Stimulated activated CD8-positive, alpha-beta memory T cell treated with anti-CD3 and anti-CD28 coated beads, Interleukin-15, amount 100 ng/mL, for 1 hour (primary cell): ENCODE measurements around the gene S100B.

Source experiments
- DNase-seq: peaks from one replicate; pipeline ENCODE4 v3.0.0-alpha.2; 2020; ENCODE audit warnings: low read depth

S100B gene

DNA sequence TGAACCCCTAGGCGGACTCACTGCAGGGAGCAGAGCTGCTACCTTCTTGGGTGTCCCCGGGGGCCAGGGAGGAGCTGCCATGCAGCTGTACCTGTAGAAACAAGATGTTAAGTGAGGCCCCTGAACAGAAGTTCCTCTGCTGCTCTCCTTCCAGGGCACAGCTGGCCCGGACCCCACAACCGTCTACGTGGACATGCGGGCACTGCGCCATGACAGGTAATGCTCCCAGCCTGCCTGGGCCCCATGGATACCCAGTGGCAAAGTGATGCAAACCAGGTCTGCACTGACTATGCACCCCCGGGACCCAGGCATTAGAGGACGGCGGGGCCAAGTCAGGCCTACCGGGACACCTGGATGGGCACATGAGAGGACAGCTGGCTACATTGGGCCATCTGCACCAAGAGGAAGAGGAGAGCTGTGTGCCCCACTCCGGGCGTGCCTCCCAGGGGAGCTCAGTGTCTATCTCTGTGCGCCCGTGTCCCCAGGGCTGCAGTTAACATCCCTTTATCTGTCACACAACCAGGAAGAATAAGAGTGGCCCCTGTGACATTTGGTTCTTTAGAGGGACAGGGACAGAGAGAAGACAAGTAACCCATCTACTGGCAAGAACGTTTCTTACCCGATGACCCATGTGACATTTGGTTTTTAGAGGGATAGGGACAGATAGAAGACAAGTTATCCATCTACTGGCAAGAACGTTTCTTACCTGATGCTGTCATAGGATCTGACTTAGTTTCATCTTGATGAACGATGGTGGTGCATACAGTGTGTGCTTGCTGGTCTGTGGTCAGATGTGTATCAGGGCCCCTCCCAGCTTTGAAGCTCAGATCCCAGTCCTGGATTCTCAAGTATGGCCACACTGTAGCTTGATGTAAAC is 44.1 kb downstream of the S100B start:
- DNase-seq, result no peak

DNA sequence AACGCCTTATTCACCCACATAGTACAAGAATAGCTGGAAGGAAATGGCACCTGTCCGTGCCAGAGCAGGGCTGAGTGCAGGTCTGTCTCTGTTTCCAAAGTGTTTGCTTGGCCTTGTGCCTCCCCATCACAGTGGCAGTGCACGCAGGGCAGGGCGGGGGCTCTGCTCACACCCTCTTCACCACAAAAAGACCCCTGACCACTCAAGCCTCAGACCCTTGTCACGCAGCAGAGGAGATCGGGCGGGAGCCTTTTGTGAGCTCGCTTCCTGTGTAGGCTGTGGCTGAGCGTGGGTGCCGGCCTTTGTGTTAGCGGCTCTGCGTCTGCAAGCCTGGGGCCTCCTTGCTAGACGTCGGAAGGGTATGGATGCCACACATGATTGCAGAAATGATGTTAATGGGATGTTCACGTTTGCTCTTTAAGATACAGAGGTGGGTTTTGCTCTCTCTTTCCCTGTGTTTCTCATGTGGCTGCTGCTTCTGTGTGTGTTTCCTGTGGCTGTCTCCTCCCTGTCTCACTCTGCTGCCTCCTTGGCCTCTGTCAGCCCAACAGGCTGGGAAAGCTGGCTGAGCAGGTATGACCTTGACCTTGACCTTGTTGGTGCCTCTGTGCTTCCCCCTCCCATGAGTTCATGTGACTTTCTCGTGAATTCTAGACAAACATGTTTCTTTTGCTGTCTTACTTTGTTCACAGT is 45.4 kb downstream of the S100B start:
- DNase-seq, result no peak

DNA sequence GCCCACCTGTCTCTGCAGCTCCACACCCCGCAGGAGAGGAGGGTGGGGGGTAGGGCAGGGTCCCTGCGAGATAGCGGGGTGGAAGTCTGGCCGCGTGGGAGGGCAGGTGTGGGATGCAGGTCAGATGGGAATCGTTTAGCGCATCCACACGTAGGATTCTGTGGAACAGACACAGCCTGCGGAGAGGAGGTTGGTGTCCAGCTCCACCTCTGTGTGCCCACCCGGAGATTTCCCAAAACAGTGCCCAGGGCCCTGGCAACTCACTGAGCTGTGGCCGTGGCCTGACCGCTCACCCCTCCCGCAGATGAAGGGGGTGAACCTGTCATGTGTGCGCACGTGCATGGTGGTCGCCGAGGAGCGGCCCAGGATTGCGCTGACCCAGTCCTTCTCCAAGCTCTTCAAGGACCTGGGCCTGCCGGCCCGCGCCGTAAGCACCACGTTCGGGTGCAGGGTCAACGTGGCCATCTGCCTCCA is 46.9 kb downstream of the S100B start:
- no peak for DNase-seq

DNA sequence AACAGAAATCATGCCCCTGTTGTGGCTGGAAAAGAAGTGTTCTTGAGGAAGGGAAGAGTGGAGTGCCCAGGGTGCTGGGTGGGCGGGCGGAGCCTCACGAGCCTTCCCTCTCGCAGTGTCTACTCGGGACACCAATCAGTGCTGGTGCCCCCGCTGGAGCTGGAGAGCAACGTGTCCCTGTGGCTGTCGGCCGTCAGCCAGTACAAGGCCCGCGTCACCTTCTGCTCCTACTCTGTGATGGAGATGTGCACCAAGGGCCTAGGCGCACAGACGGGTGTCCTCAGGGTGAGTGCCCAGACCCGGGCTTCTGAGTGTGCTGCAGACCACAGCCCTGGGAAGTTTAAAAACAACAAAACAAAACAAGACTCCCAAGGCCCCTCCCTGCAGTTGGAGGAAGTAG is 47.4 kb downstream of the S100B start:
- no peak for DNase-seq

DNA sequence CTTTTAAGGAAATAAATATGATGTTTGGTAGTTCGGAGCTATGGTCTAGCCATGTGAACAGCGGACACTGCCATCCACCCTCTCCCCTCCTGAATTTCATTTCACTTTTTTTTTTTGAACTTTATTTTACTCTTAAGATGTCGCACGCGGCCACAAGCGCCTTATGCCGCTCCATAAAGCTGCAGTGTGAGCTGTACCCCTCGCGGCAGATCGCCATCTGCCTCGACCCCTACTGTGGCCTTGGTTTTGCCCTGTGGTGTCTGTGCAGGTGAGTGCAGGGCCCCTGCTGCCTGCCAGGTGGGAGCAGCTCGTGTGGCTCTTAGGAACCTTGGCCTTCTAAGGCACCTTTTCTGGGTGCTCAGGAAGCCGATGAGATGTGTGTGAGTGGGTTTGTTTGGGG is 48.1 kb downstream of the S100B start:
- DNase-seq, result no peak

DNA sequence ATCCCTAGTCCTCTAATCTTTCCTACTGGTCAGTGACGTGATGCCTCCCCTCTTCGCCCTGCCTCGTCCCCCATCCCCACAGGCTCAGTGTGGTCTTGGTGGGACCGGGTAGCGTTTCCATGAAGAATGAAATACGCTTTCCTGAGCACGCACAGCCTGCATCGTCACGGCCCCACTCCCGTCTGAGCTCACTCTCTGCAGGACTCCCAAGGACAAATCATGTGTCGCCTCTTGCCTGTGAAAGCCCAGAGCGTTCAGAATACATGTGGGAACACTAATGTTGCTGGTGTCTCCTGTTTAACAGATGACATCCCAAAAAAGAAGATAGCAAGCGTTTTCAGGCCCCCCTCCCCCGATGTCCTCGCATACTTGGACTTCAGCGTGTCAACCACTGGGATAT is 49.2 kb downstream of the S100B start:
- no peak for DNase-seq

DNA sequence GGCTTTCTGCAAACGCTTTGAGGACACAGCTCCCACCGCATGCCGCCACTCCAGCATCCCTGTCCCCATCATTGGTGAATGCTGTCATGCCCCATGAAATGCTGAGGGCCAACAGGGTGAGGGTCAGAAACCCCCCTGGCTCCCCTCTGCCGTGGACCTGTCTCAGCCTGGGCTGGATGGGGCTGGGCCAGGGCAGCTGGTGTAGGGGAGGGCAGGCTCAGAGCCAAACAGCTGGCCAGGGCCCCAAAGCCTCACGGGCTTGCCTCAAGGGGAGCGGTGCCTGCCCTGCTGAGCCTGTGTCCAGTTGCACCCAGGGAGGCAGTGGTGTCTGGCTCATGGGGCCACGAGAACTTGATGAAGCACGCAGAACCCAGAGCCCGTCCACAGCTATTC is 49.7 kb downstream of the S100B start:
- no peak for DNase-seq

DNA sequence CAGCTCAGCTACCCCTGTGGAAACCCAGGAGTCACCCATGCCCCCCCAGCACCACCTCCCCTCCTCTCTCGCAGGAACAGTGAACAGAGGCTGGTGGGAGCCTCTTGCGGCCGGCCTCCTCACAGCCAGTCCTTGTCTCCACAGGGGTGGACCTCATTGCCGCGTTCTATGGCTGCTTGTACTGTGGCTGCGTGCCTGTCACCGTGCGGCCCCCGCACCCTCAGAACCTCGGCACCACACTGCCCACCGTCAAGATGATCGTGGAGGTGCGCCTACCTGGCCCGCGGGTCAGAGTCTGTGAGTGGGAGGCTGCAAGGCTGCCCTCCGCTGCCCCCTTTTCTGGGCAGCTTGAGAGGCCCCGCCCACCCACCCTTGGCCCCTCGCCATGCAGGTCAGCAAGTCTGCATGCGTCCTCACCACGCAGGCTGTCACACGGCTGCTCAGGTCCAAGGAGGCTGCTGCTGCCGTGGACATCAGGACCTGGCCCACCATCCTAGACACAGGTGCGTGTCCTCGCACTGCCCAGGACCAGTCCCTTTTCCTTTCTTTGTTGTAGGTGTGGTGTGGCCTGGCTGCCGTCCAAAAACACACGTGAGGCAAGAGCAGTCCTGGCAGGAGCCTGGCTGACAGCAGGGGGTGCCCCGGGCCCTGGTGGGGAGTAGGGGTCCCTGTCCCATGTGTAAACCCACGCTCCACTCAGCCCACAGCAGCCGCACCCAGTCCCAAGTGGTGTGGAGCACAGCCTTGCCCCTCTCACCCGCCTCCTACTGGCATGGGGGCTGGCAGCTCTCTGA is 50.3 kb downstream of the S100B start:
- no peak for DNase-seq

DNA sequence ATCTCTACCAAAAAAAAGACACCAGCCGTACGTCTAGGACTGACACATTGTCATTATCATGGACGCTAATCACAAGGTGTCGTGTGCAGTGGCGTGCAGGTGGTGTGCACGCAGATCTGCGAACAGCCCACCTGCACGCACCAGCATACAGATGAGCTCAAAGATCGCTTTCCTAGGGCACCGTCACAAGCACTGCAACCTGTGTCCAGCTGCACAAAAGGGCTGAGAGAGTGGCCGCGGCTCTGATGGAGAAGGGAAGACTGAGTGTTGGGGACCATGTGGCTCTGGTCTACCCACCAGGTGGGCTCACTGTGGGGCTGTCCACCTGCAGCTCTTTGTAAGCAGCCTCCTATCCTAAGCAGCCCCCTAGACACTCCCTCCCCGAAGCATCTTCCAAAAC is 50.9 kb downstream of the S100B start:
- no peak for DNase-seq

DNA sequence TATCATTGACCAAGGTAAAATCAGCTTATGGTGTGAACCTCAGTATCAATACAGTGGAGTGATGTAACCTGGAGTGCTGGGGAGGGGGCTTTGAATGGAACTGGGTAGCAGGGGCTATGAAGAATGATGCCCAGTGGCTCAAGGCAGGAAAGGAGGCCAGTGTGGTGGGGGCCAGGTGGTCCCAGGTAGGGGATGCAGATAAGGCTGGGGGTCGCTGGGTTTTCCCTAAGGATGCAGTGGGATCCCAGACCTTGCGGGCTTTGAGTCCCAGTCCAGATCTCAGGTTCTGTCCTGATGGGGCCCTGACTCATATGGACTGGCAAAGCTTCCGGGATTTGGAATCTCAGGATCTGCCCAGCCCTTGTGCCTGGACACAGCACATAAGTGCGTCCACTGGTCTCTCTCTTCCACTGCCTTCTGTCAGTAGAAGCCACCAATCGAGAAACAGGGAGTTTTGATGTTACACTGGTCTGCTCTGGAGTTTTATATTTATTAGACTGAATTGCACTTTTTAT is 52.0 kb downstream of the S100B start:
- DNase-seq, result no peak

DNA sequence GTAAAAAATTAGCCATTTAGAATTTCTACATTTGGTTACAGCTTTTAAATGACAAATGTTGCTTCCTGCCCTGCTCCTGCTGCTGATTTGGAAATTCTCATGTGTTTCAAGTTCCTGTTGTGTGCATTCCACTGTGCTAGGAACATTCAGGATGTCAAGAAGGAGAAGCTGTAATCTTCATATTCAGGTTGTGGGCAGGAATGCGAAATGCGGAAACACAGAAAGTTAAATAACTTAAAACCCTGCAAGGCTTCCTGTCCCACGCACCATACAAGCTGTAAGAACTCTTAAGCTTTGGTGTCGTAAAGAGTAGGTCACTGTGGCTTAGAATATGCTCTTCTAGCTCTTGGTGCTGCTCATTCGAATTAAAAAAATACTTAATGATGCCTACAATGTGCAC is 52.6 kb downstream of the S100B start:
- DNase-seq, result no peak

DNA sequence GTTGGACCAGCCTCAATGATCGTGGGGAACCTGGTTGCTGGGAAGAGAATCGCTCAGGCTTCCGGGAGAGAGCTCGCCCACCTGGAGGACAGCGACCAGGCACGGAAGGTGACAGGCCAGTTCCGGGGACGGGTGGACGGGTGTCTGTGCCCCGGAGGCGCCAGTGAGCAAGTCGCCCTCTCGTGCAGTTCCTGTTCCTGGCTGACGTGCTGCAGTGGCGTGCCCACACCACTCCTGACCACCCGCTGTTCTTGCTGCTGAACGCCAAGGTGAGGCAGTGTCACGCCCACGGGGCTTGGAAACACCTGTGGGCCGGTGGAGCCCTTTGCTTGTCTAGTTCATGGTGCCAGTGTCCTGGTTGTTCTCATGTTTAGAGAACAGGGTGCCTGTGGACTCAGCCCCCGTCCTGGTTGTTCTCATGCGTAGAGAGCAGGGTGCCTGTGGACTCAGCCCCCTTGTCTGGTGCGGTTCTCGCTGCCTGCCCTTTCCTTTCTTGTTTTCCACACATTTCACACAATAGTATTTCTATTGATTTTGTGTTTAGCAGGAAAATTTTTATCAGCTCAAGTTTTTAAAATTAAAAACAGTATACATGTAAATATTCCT is 53.1 kb downstream of the S100B start:
- DNase-seq, result no peak

DNA sequence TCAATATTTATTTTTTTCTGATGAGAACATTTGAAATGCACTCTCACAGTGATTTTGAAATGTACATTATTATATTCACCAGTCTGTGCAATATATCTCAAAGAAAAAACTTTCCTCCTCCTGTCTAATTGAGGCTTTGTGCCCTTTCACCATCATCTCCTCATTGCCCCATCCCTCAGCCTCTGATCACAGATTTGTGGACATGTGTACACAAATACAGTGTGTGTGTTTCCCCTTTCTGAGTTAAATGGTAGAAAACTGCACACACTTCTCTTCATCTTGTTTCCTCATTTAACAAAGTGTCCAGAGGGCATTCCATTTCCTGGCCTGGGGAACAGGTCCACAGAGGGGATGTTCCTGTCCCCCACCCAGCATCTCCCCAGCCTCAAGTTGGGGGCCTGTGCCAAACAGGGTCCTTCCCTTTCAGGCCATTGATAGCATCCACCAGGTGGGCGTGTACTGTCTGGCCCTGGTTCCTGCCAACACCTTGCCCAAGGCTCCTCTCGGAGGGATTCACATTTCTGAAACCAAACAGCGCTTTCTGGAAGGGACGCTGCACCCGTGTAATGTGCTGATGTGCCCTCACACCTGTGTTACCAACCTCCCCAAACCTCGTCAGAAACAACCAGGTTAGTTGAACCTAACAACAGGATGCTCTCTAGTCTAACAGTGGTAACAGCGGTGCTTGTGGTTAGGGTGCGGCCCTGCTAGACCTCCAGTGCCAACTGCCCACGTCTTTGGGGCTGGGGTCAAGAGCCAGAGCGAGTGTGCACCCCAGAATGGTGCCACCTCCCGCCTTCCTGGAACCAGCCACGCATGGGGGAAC is 54.6 kb downstream of the S100B start:
- no peak for DNase-seq

DNA sequence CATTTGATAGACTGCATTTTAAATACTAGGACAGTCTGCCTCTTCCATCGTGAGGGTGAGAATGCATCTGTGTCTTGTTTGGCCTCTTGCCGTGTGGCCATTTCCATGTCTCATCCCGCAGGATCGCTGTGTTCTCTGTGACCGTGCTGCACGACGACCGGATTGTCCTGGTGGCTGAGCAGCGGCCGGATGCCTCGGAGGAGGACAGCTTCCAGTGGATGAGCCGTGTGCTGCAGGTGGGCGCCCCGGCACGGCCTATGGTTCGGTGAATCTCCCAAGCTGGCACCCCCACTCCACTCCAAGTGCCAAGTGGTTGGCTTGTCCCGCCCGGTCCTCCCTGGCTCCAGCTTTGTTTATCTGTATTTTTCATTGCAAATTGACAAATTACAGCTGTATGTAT is 55.2 kb downstream of the S100B start:
- DNase-seq, result no peak
